Ectodermal cell (in vitro differentiated cells): Measurements from ENCODE around the gene CELF2.

Source experiments
- H3K27ac ChIP-seq: 2 replicates; pipeline ENCODE4 v1.7.0; 2013; ENCODE audit warnings: mild to moderate bottlenecking, low read depth, low read length; ENCODE audit not compliant: insufficient read depth, poor library complexity, severe bottlenecking
- H3K27me3 ChIP-seq: 2 replicates; pipeline ENCODE4 v1.7.0; 2013; ENCODE audit warnings: mild to moderate bottlenecking, low read length; ENCODE audit not compliant: insufficient read depth, control insufficient read depth, poor library complexity, severe bottlenecking
- H3K36me3 ChIP-seq: one replicate; pipeline ENCODE4 v1.7.0; 2013; ENCODE audit warnings: low read length; ENCODE audit not compliant: control insufficient read depth, insufficient read depth
- H3K4me1 ChIP-seq: one replicate; pipeline ENCODE4 v1.7.0; 2013; ENCODE audit warnings: low read length; ENCODE audit not compliant: control insufficient read depth, insufficient read depth
- H3K4me3 ChIP-seq: 2 replicates; pipeline ENCODE4 v1.7.0; 2013; ENCODE audit warnings: low read depth, low read length, control low read depth; ENCODE audit not compliant: insufficient read depth
- H3K9me3 ChIP-seq: 2 replicates; pipeline ENCODE4 v1.7.0; 2013; ENCODE audit warnings: mild to moderate bottlenecking, low read length, moderate library complexity; ENCODE audit not compliant: control insufficient read depth
- WGBS, 2 experiments: methylation state at CpG; one replicate each; pipeline ENCODE4 v1.1.7; 2013; ENCODE audit warnings: missing lambda C conversion rate in 2 of 2; 5-methylcytosine and 5-hydroxymethylcytosine counted together

The CELF2 gene

DNA sequence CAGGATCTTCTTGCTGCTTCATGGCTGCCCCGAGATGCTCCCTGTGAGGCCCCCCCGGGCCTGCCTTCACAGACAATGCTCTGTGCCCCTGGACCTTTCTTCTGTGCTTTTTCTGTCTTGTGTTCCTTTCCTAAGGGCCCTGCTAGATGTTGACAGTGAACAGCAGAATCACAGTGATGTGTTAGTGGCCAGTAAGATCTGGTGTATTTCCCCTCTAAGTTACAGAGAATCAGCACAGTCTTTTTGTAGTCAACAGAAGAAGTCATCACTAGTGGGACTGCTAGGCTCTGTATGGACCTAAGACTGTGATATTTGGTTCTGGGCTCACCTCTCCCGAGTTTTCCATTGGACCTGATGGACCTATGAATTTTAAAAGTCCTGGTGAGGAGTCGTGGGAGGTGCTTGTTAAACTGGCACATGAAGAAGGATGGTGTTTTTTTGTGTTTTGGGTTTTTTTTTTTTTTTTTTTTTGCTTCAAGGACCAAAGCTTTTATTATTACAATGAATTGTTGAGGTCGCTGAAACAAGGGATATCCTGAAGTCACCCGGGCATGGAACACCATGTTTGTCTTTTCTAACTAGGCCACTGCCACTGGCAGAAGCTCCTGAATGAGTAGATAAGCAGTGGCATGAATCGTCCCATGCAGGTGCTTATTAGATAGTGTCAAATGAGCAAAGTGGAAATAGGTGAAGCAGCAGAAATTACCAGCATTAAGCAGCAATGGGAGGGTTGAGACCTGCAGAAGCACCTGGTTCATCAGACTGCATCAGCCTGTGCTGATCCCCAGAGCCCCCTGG, 194.8 kb downstream of the CELF2 start:
- no peak overlapping the region for H3K27ac ChIP-seq

DNA sequence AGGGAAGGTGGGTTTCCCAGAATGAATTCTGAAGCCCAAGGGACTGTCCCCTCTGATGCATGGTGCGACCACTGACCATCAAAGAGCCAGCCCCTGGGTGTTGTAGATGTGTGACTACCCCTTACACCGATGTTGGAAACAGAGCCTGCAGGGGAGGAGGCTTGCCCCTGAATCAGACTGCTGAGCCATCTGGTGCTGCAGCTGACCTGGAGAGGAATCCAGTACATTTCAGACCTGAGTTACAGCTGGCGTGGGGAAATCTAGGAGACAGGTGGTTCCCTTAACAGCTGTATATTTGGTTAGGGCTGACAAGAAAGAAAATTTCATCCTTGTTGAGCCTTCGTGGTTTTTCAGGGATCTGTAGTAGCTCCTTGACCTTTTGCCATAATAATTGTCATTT, 195.5 kb downstream of the CELF2 start:
- 85 to 86% methylated on average over 4 of the region's 4 CpGs for whole genome bisulfite sequencing, 2 experiments
- H3K36me3 ChIP-seq = no peaks in the 10 kb centered on the region
- H3K4me1 ChIP-seq = no peaks in the 10 kb centered on the region
- no peaks in the 10 kb centered on the region for H3K9me3 ChIP-seq
- no peaks in the 10 kb centered on the region for H3K27me3 ChIP-seq
- H3K27ac ChIP-seq = no peak overlapping the region
- no peak overlapping the region for H3K4me3 ChIP-seq

More for the DNA sequence above, 194.8 kb downstream of the CELF2 start:
- Histone ChIP-seq H3K36me3 (no peaks in the 10 kb centered on the region), H3K9me3 (no peaks in the 10 kb centered on the region), H3K27me3 (no peaks in the 10 kb centered on the region), H3K4me1 (no peaks in the 10 kb centered on the region), H3K4me3 (no peak overlapping the region)
- 81 to 88% methylated on average over 7 of the region's 7 CpGs for WGBS, 2 experiments

DNA sequence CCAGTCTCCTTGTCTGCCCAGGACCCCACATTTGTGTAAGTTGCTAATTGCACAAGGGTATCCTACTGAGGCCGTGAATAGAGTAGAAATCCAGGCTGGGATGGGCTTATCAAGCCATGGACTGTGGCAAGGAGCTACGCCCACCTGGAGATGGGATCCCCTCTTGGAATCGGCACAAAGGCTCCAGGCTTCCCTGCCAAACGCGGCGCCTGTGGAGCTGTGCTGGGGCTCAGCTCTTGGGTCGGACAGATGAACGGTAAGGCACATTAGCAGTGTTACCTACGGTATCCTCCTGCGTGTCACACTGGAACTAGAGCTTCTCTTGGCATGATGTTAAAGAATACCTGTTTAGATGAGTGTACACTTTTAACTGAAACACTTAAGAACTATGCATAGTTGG, 196.7 kb downstream of the CELF2 start:
- WGBS, 2 experiments = 86 to 90% methylated on average over 10 of the region's 10 CpGs
- H3K27ac ChIP-seq = no peak overlapping the region
- H3K27me3 ChIP-seq = no peaks in the 10 kb centered on the region
- H3K9me3 ChIP-seq = no peaks in the 10 kb centered on the region
- no peaks in the 10 kb centered on the region for H3K4me1 ChIP-seq
- no peak overlapping the region for H3K4me3 ChIP-seq
- no peaks in the 10 kb centered on the region for H3K36me3 ChIP-seq

DNA sequence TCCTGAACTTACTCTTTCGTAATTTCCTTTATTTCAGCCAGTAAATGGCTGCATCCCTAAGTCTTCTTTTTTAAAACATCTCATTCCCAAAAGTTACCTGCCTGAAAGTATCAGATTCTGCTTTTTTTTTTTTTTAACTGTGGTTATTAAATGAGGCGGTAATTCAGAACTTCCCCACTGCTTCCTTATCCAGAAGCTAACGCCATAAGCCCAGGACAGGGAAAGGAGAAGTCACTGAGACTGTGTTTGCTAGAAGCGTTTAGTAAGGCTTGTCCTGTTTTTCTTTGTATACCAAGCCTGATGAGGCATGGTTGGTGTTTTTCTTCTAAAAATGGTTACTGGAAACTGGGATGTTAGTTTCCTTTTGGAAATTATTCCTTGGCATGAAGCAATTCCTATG, 197.8 kb downstream of the CELF2 start:
- H3K27ac ChIP-seq = no peak overlapping the region
- H3K4me1 ChIP-seq = no peaks in the 10 kb centered on the region
- H3K27me3 ChIP-seq = no peaks in the 10 kb centered on the region
- H3K9me3 ChIP-seq = no peaks in the 10 kb centered on the region
- no peak overlapping the region for H3K4me3 ChIP-seq
- 93 to 97% methylated on average over 4 of the region's 4 CpGs for WGBS, 2 experiments
- no peaks in the 10 kb centered on the region for H3K36me3 ChIP-seq

DNA sequence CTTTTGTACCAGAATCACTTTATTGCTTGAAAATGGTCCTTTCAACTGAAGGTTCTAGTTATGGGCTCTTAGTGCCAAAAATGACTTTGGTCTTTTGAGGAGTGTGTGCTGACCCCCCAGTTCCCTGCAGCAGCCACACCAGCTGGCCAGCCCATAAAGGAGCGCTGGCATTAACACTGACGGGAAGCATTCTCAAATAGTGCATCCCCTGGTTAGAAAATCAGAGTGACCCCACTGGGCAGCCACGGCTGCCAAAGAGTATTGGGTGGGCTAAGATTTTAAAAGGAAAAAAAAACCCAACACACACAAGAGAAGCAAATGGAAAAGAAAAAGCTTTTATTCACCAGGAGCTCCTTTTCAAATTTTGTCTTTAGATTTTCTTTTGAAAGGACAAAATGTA, 199.8 kb downstream of the CELF2 start:
- Histone ChIP-seq H3K27me3 (no peaks in the 10 kb centered on the region), H3K27ac (no peak overlapping the region), H3K9me3 (no peaks in the 10 kb centered on the region), H3K4me3 (no peak overlapping the region), H3K36me3 (no peaks in the 10 kb centered on the region), H3K4me1 (no peaks in the 10 kb centered on the region)
- 81 to 92% methylated on average over 3 of the region's 3 CpGs for WGBS, 2 experiments

DNA sequence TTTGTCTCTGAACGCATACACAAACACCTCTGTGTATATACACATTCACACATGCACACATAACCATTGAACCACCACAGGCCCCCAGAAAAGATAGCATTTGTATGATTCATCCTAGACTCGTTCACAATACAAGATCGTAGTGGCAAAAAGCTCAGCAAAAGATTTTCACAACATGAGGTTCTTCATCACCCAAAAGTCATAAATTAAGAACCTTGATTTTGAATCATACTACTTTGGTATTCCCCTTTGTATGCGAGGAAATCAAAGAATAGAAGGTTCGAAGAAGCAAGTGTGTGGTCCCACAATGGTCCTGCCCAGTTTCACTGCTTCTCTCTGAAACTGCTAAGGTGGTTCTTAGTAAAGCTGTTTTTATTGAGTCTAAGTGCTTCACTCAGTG, 200.7 kb downstream of the CELF2 start:
- H3K9me3 ChIP-seq = no peaks in the 10 kb centered on the region
- no peaks in the 10 kb centered on the region for H3K4me1 ChIP-seq
- 86 to 88% methylated on average over 5 of the region's 5 CpGs for WGBS, 2 experiments
- H3K27me3 ChIP-seq = no peaks in the 10 kb centered on the region
- H3K36me3 ChIP-seq = no peaks in the 10 kb centered on the region
- H3K4me3 ChIP-seq = no peak overlapping the region
- H3K27ac ChIP-seq = no peak overlapping the region

DNA sequence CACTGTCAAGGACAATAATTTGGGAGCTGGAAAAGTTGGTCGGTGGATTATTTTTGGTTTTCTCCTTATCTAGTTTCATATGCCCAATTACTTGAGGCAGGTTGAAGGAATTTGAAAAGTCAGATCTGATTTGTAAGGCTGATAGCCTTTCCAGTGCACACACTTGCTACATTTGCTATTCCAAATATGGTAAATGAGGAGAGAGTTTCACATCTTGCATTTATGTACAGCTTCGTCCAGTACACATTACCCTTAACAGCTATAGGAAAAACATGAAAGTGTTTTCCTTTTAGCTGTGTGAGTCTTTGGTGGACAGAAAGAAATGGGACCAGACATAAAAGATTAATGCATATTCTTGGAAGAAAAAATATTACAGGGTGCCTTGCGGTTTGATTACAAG, 201.8 kb downstream of the CELF2 start:
- Histone ChIP-seq H3K4me3 (no peak overlapping the region), H3K27ac (no peak overlapping the region), H3K36me3 (no peaks in the 10 kb centered on the region), H3K27me3 (no peaks in the 10 kb centered on the region), H3K9me3 (no peaks in the 10 kb centered on the region), H3K4me1 (no peaks in the 10 kb centered on the region)
- 95 to 97% methylated on average over 3 of the region's 3 CpGs for WGBS, 2 experiments

DNA sequence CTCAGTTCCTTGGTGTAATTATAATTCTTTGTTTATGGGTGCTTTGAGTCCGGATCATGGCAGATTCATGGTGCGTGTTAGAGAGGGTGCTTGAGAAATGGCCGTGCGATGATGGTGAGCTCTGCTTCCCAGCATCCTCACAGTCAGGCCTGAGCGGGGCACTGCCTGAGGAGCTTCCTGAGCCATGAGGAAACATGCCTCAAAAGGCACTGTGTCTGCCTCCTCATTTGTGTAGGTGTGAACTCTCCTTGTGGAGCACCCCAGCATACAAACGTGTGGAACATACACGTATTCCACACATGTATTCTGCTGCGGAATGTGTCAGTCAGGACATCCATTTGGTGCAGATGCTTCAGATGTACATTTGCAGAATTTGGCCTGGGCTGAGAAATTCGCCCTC, 205.4 kb downstream of the CELF2 start:
- H3K36me3 ChIP-seq = no peaks in the 10 kb centered on the region
- no peak overlapping the region for H3K27ac ChIP-seq
- WGBS, 2 experiments = 89 to 91% methylated on average over 9 of the region's 9 CpGs
- no peaks in the 10 kb centered on the region for H3K27me3 ChIP-seq
- peaks cover 7% of the 10 kb centered on the region for H3K4me1 ChIP-seq
- no peaks in the 10 kb centered on the region for H3K9me3 ChIP-seq
- no peak overlapping the region for H3K4me3 ChIP-seq

DNA sequence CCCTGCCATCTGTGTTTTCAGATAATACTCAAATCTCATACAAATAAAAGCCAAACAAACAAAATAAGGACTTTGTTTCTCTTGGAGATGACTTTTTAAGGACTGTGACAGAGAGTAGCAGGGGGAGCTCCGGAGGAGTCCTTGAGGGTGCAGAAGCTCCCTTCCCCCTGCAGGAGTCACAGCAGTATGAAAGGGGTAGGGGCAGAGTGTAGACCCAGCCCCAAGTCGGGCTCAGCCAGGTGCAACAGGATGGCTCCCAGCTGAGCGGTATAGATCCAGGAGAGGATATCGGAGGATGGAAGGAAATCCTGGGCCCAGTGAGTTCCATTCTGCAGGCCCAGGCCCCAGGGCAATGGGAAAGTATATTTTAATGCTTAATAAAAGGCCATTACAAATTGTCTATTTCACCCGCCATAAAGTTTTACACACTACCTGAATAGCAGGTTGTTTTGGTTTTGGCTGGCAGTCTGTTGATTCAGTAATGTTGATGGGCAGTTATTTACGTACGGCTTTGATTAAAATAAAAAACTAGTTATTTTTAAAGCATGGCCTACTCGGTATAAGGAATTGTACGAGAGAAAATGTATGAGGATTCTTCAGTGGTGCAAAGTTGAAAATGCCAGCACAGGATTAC, 206.0 kb downstream of the CELF2 start:
- no peak overlapping the region for H3K4me3 ChIP-seq
- H3K36me3 ChIP-seq = no peaks in the 10 kb centered on the region
- H3K27me3 ChIP-seq = no peaks in the 10 kb centered on the region
- H3K9me3 ChIP-seq = no peaks in the 10 kb centered on the region
- WGBS, 2 experiments = 90 to 94% methylated on average over 8 to 9 of the region's 9 CpGs
- H3K27ac ChIP-seq = no peak overlapping the region
- peaks cover 7% of the 10 kb centered on the region for H3K4me1 ChIP-seq

DNA sequence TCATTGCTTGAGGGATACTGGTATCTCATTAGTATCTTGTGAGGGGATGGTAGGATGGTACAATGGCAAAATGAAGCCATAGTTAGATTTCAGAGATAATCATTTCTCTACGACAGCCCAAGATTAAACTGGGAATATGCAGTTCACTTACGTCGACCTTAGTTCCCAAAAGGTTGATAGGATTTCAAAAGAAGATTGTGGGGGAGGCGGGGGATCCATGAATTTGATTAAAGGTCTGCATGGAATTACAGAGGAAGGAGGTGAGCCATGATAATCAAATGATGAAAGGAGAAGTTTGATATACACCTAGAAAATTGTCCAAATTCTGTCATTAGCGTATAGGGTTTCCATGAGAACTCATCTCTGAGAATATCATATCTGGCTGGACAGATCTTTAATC, 206.6 kb downstream of the CELF2 start:
- Histone ChIP-seq H3K9me3 (no peaks in the 10 kb centered on the region), H3K27ac (no peak overlapping the region), H3K4me1 (peaks cover 7% of the 10 kb centered on the region), H3K36me3 (no peaks in the 10 kb centered on the region), H3K27me3 (no peaks in the 10 kb centered on the region), H3K4me3 (no peak overlapping the region)
- WGBS, 2 experiments = 97 to 98% methylated on average over 5 of the region's 5 CpGs
